Measurements from ENCODE around the gene MINAR1.

The MINAR1 gene

DNA sequence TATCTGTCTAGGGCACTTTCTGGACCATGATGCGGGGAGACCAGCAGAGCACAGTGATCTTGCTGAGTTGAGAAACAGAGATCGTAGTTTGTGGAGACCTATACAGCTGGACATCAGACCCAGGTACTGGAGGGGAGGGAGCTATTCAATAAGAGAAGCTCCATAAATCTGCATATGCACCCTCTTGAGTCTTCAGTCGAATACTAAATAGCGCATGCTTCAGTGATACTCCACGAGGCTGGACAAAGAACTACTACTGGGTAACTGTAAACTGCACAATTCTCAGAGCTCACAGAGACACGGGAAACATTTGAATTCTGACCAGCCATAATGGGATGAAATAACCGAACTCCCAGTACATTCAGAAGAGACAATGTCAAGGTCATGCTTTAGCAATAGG, 49.7 kb downstream of the MINAR1 start:
- Histone ChIP-seq H3K4me2 (ENCODE audit: low read length) (no peak overlapping the region), H3K4me1 (ENCODE audit: low read length) (peaks cover 3% of the 10 kb centered on the region; the same call in 1 of the 2 replicates), H3K9ac (ENCODE audit: low read length) (no peak overlapping the region), H4K20me1 (ENCODE audit: insufficient read depth, low read length) (no peaks in the 10 kb centered on the region), H3K9me3 (ENCODE audit: insufficient read depth, low read length) (no peaks in the 10 kb centered on the region), H3K79me2 (ENCODE audit: low read length) (no peaks in the 10 kb centered on the region), H3K36me3 (replicated peaks; ENCODE audit: low read depth, low read length) (no peaks in the 10 kb centered on the region), H2AFZ (ENCODE audit: low read depth, low read length) (no peak overlapping the region), H3K27ac (ENCODE audit: low read length) (no peak overlapping the region), H3K27me3 (ENCODE audit: low read depth, low read length) (no peaks in the 10 kb centered on the region), H3K4me3 (ENCODE audit: low read length) (no peak overlapping the region)
- no peak for TF ChIP-seq EZH2phosphoT487 (IDR thresholded peaks at IDR 0.05; ENCODE audit: low read depth)
- TF ChIP-seq, protein P1, sequence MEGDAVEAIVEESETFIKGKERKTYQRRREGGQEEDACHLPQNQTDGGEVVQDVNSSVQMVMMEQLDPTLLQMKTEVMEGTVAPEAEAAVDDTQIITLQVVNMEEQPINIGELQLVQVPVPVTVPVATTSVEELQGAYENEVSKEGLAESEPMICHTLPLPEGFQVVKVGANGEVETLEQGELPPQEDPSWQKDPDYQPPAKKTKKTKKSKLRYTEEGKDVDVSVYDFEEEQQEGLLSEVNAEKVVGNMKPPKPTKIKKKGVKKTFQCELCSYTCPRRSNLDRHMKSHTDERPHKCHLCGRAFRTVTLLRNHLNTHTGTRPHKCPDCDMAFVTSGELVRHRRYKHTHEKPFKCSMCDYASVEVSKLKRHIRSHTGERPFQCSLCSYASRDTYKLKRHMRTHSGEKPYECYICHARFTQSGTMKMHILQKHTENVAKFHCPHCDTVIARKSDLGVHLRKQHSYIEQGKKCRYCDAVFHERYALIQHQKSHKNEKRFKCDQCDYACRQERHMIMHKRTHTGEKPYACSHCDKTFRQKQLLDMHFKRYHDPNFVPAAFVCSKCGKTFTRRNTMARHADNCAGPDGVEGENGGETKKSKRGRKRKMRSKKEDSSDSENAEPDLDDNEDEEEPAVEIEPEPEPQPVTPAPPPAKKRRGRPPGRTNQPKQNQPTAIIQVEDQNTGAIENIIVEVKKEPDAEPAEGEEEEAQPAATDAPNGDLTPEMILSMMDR (IDR thresholded peaks at IDR 0.05; ENCODE audit: low read depth, low read length), result no peak

Measured in OCI-LY3 (cell line).